ENCODE measurements around the gene OR4C6.

The OR4C6 gene

DNA sequence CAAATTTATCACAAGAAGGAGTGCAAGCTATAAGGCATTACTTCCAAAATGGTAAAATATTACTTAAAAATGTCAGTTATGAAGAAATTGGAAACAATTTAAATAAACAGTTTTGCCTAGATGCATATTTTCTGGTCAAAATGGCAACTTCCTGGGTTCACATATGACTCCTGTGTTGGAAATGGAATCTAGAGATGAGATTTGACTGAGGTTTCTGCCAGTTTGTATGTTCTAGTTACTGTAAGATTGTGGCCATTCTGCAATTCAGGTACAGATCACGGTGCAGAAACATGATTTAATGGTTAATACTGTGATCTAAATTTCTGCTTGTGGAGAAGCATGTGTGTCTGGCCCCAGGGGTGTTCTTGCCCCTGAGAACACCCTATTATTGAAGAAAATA is 3.4 kb upstream of the OR4C6 start:
- TF ChIP-seq, protein P1, sequence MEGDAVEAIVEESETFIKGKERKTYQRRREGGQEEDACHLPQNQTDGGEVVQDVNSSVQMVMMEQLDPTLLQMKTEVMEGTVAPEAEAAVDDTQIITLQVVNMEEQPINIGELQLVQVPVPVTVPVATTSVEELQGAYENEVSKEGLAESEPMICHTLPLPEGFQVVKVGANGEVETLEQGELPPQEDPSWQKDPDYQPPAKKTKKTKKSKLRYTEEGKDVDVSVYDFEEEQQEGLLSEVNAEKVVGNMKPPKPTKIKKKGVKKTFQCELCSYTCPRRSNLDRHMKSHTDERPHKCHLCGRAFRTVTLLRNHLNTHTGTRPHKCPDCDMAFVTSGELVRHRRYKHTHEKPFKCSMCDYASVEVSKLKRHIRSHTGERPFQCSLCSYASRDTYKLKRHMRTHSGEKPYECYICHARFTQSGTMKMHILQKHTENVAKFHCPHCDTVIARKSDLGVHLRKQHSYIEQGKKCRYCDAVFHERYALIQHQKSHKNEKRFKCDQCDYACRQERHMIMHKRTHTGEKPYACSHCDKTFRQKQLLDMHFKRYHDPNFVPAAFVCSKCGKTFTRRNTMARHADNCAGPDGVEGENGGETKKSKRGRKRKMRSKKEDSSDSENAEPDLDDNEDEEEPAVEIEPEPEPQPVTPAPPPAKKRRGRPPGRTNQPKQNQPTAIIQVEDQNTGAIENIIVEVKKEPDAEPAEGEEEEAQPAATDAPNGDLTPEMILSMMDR (IDR thresholded peaks at IDR 0.05; ENCODE audit: borderline replicate concordance, insufficient read depth, low read depth, low read length): no peak
- no peak overlapping the region for H3K4me3 ChIP-seq (ENCODE audit: low read depth, low read length)

DNA sequence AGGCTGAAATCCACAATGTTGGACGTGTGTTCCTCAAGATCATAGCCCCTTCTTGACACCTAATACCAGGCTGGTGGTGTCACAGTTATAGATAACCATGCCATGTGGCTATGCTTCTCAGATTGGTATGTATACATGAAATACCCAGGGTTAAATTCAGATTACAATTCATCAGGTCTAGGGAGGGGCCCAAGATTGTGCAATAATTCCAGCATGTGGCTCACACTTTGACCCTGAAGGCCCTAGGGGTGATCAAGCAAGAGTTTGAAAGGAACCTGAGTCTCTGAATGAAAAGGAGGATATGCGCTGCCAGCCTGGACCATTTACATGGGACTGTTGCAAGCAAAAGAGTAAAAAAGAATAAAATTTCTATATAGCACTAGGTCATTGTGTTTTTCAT is 7.4 kb downstream of the OR4C6 start:
- H3K4me3 ChIP-seq (ENCODE audit: low read depth, low read length): no peak overlapping the region
- TF ChIP-seq, protein P1 (IDR thresholded peaks at IDR 0.05; ENCODE audit: borderline replicate concordance, insufficient read depth, low read depth, low read length): no peak

DNA sequence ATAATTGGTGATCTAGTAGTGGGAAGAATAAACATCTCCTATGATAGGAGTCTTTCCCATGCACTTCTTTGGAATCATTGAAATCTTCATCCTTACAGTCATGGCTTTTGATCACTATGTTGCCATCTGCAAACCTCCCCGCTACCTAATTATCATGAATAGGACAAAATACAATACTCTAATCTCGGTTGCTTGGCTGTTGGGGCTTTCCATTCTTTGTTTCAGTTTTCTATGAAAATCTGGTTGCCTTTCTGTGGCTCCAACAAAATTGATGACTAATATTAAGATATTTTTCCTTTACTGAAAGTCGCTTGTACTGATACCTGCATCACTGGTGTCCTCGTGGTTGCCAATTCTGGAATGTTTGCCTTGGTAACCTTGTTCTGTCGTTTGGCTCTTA is 11.9 kb downstream of the OR4C6 start:
- TF ChIP-seq, protein P1 (IDR thresholded peaks at IDR 0.05; ENCODE audit: borderline replicate concordance, insufficient read depth, low read depth, low read length): no peak

DNA sequence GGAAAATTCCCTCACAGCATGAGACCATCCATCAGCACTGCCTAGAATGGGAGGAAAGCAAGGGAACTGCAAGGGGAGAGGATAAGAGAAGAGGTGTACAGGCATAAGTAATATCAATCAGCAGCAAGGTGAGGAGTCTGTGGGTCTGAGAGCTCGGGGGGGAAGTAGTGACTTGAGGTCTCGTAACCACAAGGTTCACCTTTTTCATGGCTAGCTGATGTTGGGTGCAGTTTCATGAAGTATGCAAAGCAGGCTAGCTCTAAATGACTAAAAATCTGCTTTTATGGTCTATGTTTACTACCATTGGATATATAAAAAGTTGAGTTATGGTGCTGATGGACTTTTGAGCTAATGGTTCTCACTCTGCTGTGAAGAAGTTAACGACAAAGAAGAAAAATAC is 35.8 kb downstream of the OR4C6 start:
- no peak overlapping the region for H3K4me3 ChIP-seq (ENCODE audit: low read depth, low read length)
- TF ChIP-seq, protein P1 (IDR thresholded peaks at IDR 0.05; ENCODE audit: borderline replicate concordance, insufficient read depth, low read depth, low read length): no peak

More for the DNA sequence above, 11.9 kb downstream of the OR4C6 start:
- H3K4me3 ChIP-seq (ENCODE audit: low read depth, low read length): no peak overlapping the region

DNA sequence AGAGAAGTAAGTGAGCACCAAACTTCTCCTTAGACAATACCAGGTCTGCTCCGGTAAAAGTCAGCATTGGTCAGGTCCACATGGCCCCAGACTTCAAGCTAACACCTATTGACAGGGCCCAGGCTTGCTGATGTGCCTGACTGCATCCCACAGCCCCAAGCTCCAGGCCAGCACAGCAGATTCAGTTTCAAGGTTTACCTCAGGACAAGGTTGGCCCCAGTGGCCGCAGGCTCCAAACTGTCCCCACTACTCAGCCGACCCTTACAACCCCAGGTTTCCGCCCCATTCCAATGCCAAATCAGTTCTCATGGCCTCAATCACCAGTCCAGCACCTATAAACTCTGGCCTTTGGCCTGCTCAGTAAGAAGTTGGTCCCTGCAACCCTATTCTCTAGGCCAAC is 39.4 kb downstream of the OR4C6 start:
- TF ChIP-seq, protein P1 (IDR thresholded peaks at IDR 0.05; ENCODE audit: borderline replicate concordance, insufficient read depth, low read depth, low read length): no peak

DNA sequence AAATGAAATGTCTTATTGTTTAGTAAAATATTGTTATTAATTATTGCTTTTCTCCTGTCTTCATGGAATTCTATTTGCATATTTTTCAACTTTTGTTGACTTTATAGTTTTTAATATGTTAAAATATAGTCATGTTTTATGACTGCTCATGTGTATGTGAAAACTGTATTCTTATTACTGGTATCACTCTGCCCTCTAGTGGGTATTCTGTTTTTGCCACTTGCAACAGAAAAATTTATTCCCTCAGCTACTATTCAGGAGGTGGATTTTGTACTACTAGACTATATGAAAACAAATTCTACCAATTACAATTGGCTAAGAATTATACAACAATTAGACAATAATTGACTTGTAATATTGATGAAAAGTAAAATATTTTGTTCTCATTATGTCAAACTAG is 45.0 kb downstream of the OR4C6 start:
- TF ChIP-seq, protein P1 (IDR thresholded peaks at IDR 0.05; ENCODE audit: borderline replicate concordance, insufficient read depth, low read depth, low read length): peak; percentile 29; the same call in 1 of the 2 replicates
- H3K4me3 ChIP-seq (ENCODE audit: low read depth, low read length): no peak overlapping the region

More for the DNA sequence above, 39.4 kb downstream of the OR4C6 start:
- H3K4me3 ChIP-seq (ENCODE audit: low read depth, low read length): no peak overlapping the region

DNA sequence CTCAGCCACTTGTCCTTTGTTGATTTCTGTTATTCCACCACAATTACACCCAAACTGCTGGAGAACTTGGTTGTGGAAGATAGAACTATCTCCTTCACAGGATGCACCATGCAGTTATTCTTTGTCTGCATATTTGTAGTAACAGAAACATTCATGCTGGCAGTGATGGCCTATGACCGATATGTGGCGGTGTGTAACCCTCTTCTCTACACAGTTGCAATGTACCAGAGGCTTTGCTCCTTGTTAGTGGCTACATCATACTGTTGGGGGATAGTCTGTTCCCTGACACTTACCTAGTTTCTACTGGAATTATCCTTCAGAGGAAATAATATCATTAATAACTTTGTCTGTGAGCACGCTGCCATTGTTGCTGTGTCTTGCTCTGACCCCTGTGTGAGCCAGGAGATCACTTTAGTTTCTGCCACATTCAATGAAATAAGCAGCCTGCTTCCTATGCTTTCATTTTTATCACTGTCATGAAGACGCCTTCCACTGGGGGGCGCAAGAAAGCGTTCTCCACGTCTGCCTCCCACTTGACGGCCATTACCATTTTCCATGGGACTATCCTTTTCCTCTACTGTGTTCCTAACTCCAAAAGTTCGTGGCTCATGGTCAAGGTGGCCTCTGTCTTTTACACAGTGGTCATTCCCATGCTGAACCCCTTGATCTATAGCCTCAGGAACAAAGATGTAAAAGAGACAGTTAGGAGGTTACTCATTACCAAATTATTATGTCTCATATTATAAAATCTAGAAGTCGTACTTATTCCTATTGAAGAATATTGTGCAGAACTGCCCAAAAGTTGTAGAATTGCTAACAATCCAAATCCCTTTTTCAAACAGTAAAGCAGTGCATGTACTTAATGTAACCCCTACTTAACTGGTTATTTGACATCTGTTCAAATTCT is 53.2 kb downstream of the OR4C6 start:
- TF ChIP-seq, protein P1 (IDR thresholded peaks at IDR 0.05; ENCODE audit: borderline replicate concordance, insufficient read depth, low read depth, low read length): peak; percentile 10; the same call in 1 of the 2 replicates
- H3K4me3 ChIP-seq (ENCODE audit: low read depth, low read length): no peak overlapping the region

All from GM12875 (cell line).